HepG2 (cell line): ENCODE measurements around the gene AIP. TPM values are rescaled to one million over a fixed set of nuclear protein-coding genes. Genes with fewer than 3 reads are reported as not detected.

ENCODE experiments used
- ATAC-seq: fragments of 200-7000 bp; cut with Tn5 transposase; 3 replicates; pipeline ENCODE4 v1.9.1; 2020; ENCODE audit warnings: mild to moderate bottlenecking, moderate library complexity
- BruUV-seq: library from RNA; stranded (reverse); fragments of 400-500 nt; replicated peaks from 2 replicates; lab custom pipeline; 2021; lab: Mats Ljungman, UMichigan
- CTCF ChIA-PET: fragments of 300-600 bp; formaldehyde crosslinking; extraction: SDS; loops from one replicate; lab custom pipeline; 2021; ENCODE audit warnings: low total read pairs, inconsistent platforms, low intra/inter-chr PET ratio; lab: Yijun Ruan, JAX
- POLR2A ChIA-PET: fragments of 350-600 bp; sonication (Branson Sonifier 250); formaldehyde crosslinking; loops from one replicate; lab custom pipeline; 2020; ENCODE audit warnings: antibody characterized with exemption, inconsistent platforms; lab: Yijun Ruan, JAX
- DNase-seq: peaks from one replicate; pipeline ENCODE4 v3.0.0-alpha.2; 2015; ENCODE audit warnings: low spot score
- FAIRE-seq: peaks from 3 replicates; lab custom pipeline; 2011; peaks lifted over from hg19 to GRCh38; lab: Jason Lieb, UNC
- H2AFZ ChIP-seq: one replicate; pipeline ENCODE4 v1.6.1; 2011; ENCODE audit warnings: low read length, inconsistent platforms
- H3K27ac ChIP-seq: fragments of 300-600 bp; 3 replicates; pipeline ENCODE4 v1.8.0; 2011; ENCODE audit warnings: mixed run types, mild to moderate bottlenecking, mixed read lengths, low read length, inconsistent platforms; ENCODE audit not compliant: insufficient read depth; ENCODE audit errors: extremely low read length
- H3K27me3 ChIP-seq, 2 experiments: fragments of 200-600 bp in 1 of 2; 2 replicates in 1 of 2; 3 replicates in 1 of 2; pipeline versions ENCODE4 v1.6.0 to v1.8.0; 2011; ENCODE audit warnings: low read length in 2 of 2, mild to moderate bottlenecking in 2 of 2, moderate library complexity in 2 of 2, inconsistent platforms in 1 of 2; ENCODE audit not compliant: insufficient read depth in 2 of 2, control insufficient read depth in 1 of 2
- H3K36me3 ChIP-seq, 2 experiments: fragments of 200-600 bp in 1 of 2; replicated peaks in 1 of 2; 2 replicates in 1 of 2; 3 replicates in 1 of 2; pipeline versions ENCODE4 v1.5.1 to v1.8.0; 2011; ENCODE audit warnings: low read length in 2 of 2, inconsistent platforms in 1 of 2; ENCODE audit not compliant: insufficient read depth in 2 of 2, control insufficient read depth in 1 of 2
- H3K4me1 ChIP-seq: 2 replicates; pipeline ENCODE4 v1.5.1; 2012; ENCODE audit warnings: low read length, inconsistent platforms; ENCODE audit not compliant: insufficient read depth
- H3K4me2 ChIP-seq: 2 replicates; pipeline ENCODE4 v1.6.0; 2011; ENCODE audit warnings: low read depth, low read length, inconsistent platforms
- H3K4me3 ChIP-seq, 3 experiments: fragments of 200-600 bp in 1 of 3; sonication (generic), shearing (Covaris generic) in 1 of 3; replicated peaks in 1 of 3; 2 replicates each; pipeline ENCODE4 v1.5.1; 2011 to 2016; ENCODE audit warnings: low read length in 3 of 3, inconsistent platforms in 2 of 3, low read depth in 2 of 3, mild to moderate bottlenecking in 2 of 3, control low read depth in 1 of 3, mixed read lengths in 1 of 3; ENCODE audit not compliant: insufficient read depth in 1 of 3
- H3K79me2 ChIP-seq: one replicate; pipeline ENCODE4 v1.6.1; 2011; ENCODE audit warnings: low read length, inconsistent platforms; ENCODE audit not compliant: insufficient read depth
- H3K9ac ChIP-seq: 2 replicates; pipeline ENCODE4 v1.6.0; 2011; ENCODE audit warnings: mild to moderate bottlenecking, low read depth, low read length, inconsistent platforms; ENCODE audit not compliant: insufficient read depth
- H3K9me3 ChIP-seq: 2 replicates; pipeline ENCODE4 v1.5.1; 2012; ENCODE audit warnings: mild to moderate bottlenecking, low read length
- H4K20me1 ChIP-seq: 2 replicates; pipeline ENCODE4 v1.6.0; 2011; ENCODE audit warnings: inconsistent platforms, mild to moderate bottlenecking, low read length, moderate library complexity; ENCODE audit not compliant: insufficient read depth
- ATF7 ChIP-seq, 2 experiments: fragments of 450-650 bp in 1 of 2; sonication (generic) in 1 of 2; formaldehyde crosslinking in 1 of 2; IDR thresholded peaks; 2 replicates each; pipeline versions ENCODE4 v1.4.0 to v1.6.1; 2016 to 2020; ENCODE audit warnings: antibody characterized with exemption in 1 of 2, mild to moderate bottlenecking in 1 of 2, missing genetic modification reagents in 1 of 2
- FOXC1 ChIP-seq: sonication (generic); formaldehyde crosslinking; IDR thresholded peaks from 2 replicates; pipeline ENCODE4 v1.8.0; 2022; ENCODE audit warnings: mild to moderate bottlenecking, missing genetic modification reagents, borderline replicate concordance
- ISX ChIP-seq: sonication (generic); formaldehyde crosslinking; conservative IDR thresholded peaks from 2 replicates; pipeline ENCODE4 v1.5.0; 2020; ENCODE audit warnings: missing genetic modification reagents
- NFIC ChIP-seq: IDR thresholded peaks from 2 replicates; pipeline ENCODE4 v1.6.1; 2012; ENCODE audit warnings: mild to moderate bottlenecking, low read length, inconsistent platforms
- PAF1 ChIP-seq: IDR thresholded peaks from 2 replicates; pipeline ENCODE4 v1.6.1; 2016; ENCODE audit warnings: missing genetic modification reagents, missing compliant biosample characterization
- ZFP36 ChIP-seq: fragments of 150-350 bp; IDR thresholded peaks from 2 replicates; pipeline ENCODE4 v1.6.1; 2018; ENCODE audit warnings: borderline replicate concordance, low read length, low read depth; ENCODE audit not compliant: partially characterized antibody
- ZNF142 ChIP-seq: sonication (generic); formaldehyde crosslinking; IDR thresholded peaks from 2 replicates; pipeline ENCODE4 v1.4.0; 2020; ENCODE audit warnings: missing genetic modification reagents
- ZNF160 ChIP-seq: sonication (generic); formaldehyde crosslinking; IDR thresholded peaks from 2 replicates; pipeline ENCODE4 v1.8.0; 2022; ENCODE audit warnings: mild to moderate bottlenecking, inconsistent platforms, missing genetic modification reagents
- WGBS: methylation state at CpG from one replicate; pipeline ENCODE4 v1.1.6; 2017; ENCODE audit warnings: low lambda C conversion rate; 5-methylcytosine and 5-hydroxymethylcytosine counted together
- in situ Hi-C: cut with HindIII; loops from 2 replicates; pipeline ENCODE4 v1.10.0; 2017; ENCODE audit warnings: low pct_unique_long_range_greater_than_20kb; ENCODE audit not compliant: extremely low pct_ligation_motif_present
- intact Hi-C: fragments of 100-400 bp; cut with micrococcal nuclease; formaldehyde crosslinking; loops from one replicate; pipeline ENCODE4 v1.10.0; 2022; ENCODE audit not compliant: unreplicated experiment
- polyA plus RNA-seq, 8 experiments: library from polyadenylated mRNA; depleted of rRNA in 3 of 8; stranded (reverse) in 7 of 8; unstranded in 1 of 8; fragments of >200 nt; fragmentation: Illumina TruSeq in 4 of 8; extraction: Trizol in 4 of 8; gene quantifications; 2 replicates each; pipeline versions ENCODE4 v1.2.1 to v1.2.3, GENCODE V29; 2011 to 2016; ENCODE audit warnings: low read depth in 4 of 8, missing spikeins in 1 of 8, mixed read lengths in 1 of 8; ENCODE audit not compliant: insufficient read depth in 1 of 8
- total RNA-seq, 5 experiments: library from RNA; depleted of rRNA; stranded (reverse); fragments of >200 nt; fragmentation: Illumina TruSeq; extraction: Trizol; gene quantifications; 2 replicates each; pipeline ENCODE4 v1.2.3, GENCODE V29; 2016; ENCODE audit warnings: low read depth in 1 of 5
- TF ChIP-seq, protein P1 (sequence below): sonication (generic); formaldehyde crosslinking; IDR thresholded peaks from 2 replicates; pipeline ENCODE4 v1.5.0; 2020; ENCODE audit warnings: missing genetic modification reagents

The AIP gene
- total and polyA plus RNA-seq, 2 of the 13 experiments (the other 11 are each of a cell fraction or from before 2014, with no cell fraction given), result 51.8 to 110 TPM

DNA sequence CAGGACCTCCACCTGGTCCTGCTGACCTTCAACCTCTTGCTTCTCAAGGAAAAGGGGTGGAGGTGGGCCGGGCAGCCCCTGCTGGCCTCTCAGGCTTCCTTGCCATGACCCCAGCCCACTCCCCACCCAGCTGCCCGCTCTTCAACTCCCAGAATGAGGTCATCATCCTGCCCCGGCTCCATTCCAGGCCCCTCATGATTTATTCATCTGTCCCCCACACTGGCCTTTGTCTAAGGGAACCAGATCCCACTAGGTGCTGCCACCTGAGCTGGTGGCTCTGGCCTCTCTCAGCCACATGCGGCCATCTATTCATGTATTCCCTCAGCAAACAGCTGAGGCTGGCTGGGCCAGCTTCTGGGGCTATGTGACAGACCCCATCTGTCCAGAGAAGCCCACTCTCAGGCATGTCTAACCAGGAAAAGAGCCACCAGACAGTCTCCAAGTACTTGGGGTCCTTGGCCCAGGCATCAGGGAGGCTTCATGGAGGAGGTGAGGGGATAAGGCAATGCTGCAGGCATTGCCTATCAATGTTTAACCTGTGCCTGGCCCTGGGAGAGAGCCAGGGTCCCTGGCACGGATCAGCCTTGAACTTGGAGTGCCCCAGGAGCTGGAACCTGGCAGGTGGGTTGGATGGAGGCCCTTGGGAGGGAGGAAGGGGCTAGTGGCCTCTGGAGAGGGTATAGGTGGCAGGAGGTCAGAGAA lies 42.6 kb downstream of the AIP start:
- TF ChIP-seq PAF1 (no peak), ZNF142 (CRISPR knock-in tag) (no peak), ZFP36 (peak; percentile 29), FOXC1 (CRISPR knock-in tag) (no peak), ATF7 (IDR thresholded peaks at IDR 0.05) (peak; percentile 29; the same call in 1 of the 2 replicates), ATF7 (CRISPR knock-in tag; IDR thresholded peaks at IDR 0.05) (no peak), ISX (no peak), NFIC (no peak), ZNF160 (no peak)
- TF ChIP-seq, protein P1, sequence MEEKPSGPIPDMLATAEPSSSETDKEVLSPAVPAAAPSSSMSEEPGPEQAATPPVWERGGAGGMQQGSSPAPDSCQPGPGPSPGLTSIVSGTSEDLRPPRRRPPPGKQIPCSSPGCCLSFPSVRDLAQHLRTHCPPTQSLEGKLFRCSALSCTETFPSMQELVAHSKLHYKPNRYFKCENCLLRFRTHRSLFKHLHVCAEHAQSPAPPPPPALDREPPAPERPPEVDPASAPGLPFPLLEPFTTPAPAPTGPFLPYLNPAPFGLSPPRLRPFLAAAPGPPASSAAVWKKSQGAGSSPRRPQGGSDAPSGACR (CRISPR knock-in tag), result no peak
- ChIA-PET CTCF (no interaction called here), POLR2A (no interaction called here)
- DNase-seq (no peak), FAIRE-seq (no peak), ATAC-seq (no peak)
- H3K4me3 ChIP-seq, result no peak overlapping the region
- H3K4me1 ChIP-seq, result no peaks in the 10 kb centered on the region
- H3K9ac ChIP-seq, result no peak overlapping the region
- 13% methylated on average over 5 of the region's 5 CpGs for WGBS
- BruUV-seq, result no TSS peak
- no peak overlapping the region for H3K4me2 ChIP-seq
- no peaks in the 10 kb centered on the region for H3K79me2 ChIP-seq
- H3K27me3 ChIP-seq, result peaks cover 4 to 19% of the 10 kb centered on the region in 2 experiments; a peak in 4 of 5 replicates
- no peaks in the 10 kb centered on the region for H3K9me3 ChIP-seq
- intact Hi-C loops (loop anchor here (10.0 kb wide), 1 partner anchor 561 kb away; no protein-coding TSS in a partner anchor), in situ Hi-C loops (no loop called here)
- H3K36me3 ChIP-seq, result no peaks in the 10 kb centered on the region
- no peak overlapping the region for H2AFZ ChIP-seq
- no peaks in the 10 kb centered on the region for H4K20me1 ChIP-seq
- H3K27ac ChIP-seq, result no peak overlapping the region
